ENCODE results near the gene MAGEC3. TPM values are rescaled to one million over a fixed set of nuclear protein-coding genes. Genes with fewer than 3 reads are reported as not detected.

The MAGEC3 gene
- total RNA-seq, 4 donors from 2014 or later: not detected

DNA sequence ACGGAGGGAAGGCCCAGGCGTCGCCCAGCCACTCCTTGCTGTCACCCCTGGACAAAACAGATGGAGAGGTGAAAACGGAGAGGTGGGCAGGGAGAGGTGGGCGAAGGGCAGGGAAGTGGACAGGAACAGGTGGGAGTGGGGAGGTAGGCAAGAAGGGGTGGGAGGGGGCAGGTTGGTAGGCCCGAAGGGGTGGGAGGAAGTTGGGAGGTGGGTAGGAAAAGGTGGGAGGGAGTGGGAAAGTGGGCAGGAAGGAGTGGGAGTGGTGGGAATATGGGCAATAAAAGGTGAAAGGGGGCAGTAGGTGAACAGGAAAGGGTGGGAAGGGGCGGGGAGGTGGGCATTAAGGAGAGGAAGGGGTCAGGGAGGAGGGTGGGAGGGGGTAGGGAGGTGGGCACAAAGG lies 56.6 kb downstream of the MAGEC3 start:
- no peak for DNase-seq (ENCODE audit: extremely low spot score)
- no peak overlapping the region for H3K4me3 ChIP-seq
- H3K36me3 ChIP-seq: no peaks in the 10 kb centered on the region
- intact Hi-C loops (cut with DNase I): no loop called here
- WGBS: 74% methylated on average over 7 of the region's 7 CpGs
- TF ChIP-seq CTCF (IDR thresholded peaks at IDR 0.05) (no peak), POLR2A (IDR thresholded peaks at IDR 0.05; ENCODE audit: low read depth) (no peak), POLR2AphosphoS5 (IDR thresholded peaks at IDR 0.05) (no peak)
- H3K27ac ChIP-seq (replicated peaks in 1 of 4): no peak overlapping the region
- H3K4me1 ChIP-seq: no peaks in the 10 kb centered on the region
- no peaks in the 10 kb centered on the region for H3K27me3 ChIP-seq
- no peaks in the 10 kb centered on the region for H3K9me3 ChIP-seq

DNA sequence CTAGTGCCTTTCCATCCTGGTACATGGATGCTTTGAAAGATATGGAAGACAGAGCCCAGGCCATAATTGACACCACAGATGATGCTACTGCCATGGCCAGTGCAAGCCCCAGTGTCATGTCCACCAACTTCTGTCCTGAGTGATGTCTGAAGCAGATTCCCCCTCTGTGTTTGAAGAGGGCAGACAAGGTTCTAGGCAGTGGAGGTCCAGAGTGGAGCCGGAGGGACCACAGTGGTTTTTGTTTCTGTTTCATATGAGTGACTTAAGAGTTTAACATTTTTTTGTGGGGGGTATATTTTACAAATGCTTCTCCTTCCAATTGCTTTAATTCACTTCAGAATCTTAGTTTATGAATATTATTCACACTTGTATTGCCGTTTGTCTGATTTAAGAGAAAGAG lies 59.6 kb downstream of the MAGEC3 start:
- DNase-seq (ENCODE audit: extremely low spot score): no peak
- no peaks in the 10 kb centered on the region for H3K4me1 ChIP-seq
- intact Hi-C loops (cut with DNase I): no loop called here
- 91% methylated on average over 2 of the region's 2 CpGs for WGBS
- no peaks in the 10 kb centered on the region for H3K9me3 ChIP-seq
- H3K4me3 ChIP-seq: no peak overlapping the region
- H3K27me3 ChIP-seq: no peaks in the 10 kb centered on the region
- no peak overlapping the region for H3K27ac ChIP-seq (replicated peaks in 1 of 4)
- TF ChIP-seq POLR2A (IDR thresholded peaks at IDR 0.05; ENCODE audit: low read depth) (no peak), POLR2AphosphoS5 (IDR thresholded peaks at IDR 0.05) (no peak), EP300 (IDR thresholded peaks at IDR 0.05) (no peak), CTCF (IDR thresholded peaks at IDR 0.05) (no peak)
- no peaks in the 10 kb centered on the region for H3K36me3 ChIP-seq

DNA sequence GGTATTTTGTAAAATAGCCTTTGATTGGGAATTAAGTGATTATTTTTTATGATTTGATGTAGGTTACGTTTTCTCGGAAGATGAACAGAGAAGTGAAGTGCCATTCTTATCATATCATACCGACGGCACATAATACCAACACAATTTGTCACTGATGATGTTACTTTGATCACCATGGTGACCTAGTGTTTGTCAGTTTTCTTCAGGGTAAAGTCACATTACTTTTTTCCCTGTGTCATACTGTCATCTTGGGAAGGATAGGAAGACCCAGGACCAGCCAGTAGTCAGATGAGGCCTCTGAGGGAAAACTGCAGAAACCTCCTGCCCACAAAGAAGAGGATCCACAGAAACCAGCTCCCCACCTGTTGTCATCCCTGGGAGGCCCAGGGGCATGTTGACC lies 64.2 kb downstream of the MAGEC3 start:
- no peaks in the 10 kb centered on the region for H3K4me1 ChIP-seq
- no peak for DNase-seq (ENCODE audit: extremely low spot score)
- TF ChIP-seq POLR2A (IDR thresholded peaks at IDR 0.05; ENCODE audit: low read depth): no peak
- no peak for TF ChIP-seq CTCF (IDR thresholded peaks at IDR 0.05)
- no peak for TF ChIP-seq POLR2AphosphoS5 (IDR thresholded peaks at IDR 0.05)
- no peak for TF ChIP-seq EP300 (IDR thresholded peaks at IDR 0.05)
- H3K36me3 ChIP-seq: no peaks in the 10 kb centered on the region
- 88% methylated on average over 4 of the region's 4 CpGs for WGBS
- no peaks in the 10 kb centered on the region for H3K9me3 ChIP-seq
- H3K27me3 ChIP-seq: no peaks in the 10 kb centered on the region
- H3K27ac ChIP-seq (replicated peaks in 1 of 4): no peak overlapping the region
- intact Hi-C loops (cut with DNase I): no loop called here
- H3K4me3 ChIP-seq: no peak overlapping the region

- no peak within 1 kb of the TSS for H3K27ac ChIP-seq (replicated peaks in 1 of 4)
- H3K4me3 ChIP-seq: no peak within 1 kb of the TSS
- TF ChIP-seq EP300 (IDR thresholded peaks at IDR 0.05) (no peak), CTCF (IDR thresholded peaks at IDR 0.05) (no peak), POLR2AphosphoS5 (IDR thresholded peaks at IDR 0.05) (no peak), POLR2A (IDR thresholded peaks at IDR 0.05; ENCODE audit: low read depth) (no peak)
- WGBS: 91% methylated on average over 22 of the region's 25 CpGs
- DNase-seq (ENCODE audit: extremely low spot score): no peak
- intact Hi-C loops (cut with DNase I): no loop called here
- no peaks in the 10 kb centered on the region for H3K9me3 ChIP-seq
- H3K36me3 ChIP-seq: no peaks in the 10 kb centered on the region
- no peaks in the 10 kb centered on the region for H3K27me3 ChIP-seq
- no peaks in the 10 kb centered on the region for H3K4me1 ChIP-seq
Observed at GRCh38 chrX:141903400-141904155, 65.5 kb downstream of the MAGEC3 start, which contains the start of gene MAGEC1. Gene MAGEC1, plus strand, starts transcription at chrX:141903894. Its CDS starts 1,179 bp downstream, at chrX:141905073.

GRCh38 chrX:141904262-141904661 lies 66.1 kb downstream of the MAGEC3 start:
- intact Hi-C loops (cut with DNase I): no loop called here
- no peaks in the 10 kb centered on the region for H3K9me3 ChIP-seq
- 80% methylated on average over 1 of the region's 6 CpGs for WGBS
- H3K36me3 ChIP-seq: no peaks in the 10 kb centered on the region
- no peak for TF ChIP-seq EP300 (IDR thresholded peaks at IDR 0.05)
- no peak for TF ChIP-seq POLR2A (IDR thresholded peaks at IDR 0.05; ENCODE audit: low read depth)
- TF ChIP-seq CTCF (IDR thresholded peaks at IDR 0.05): no peak
- TF ChIP-seq POLR2AphosphoS5 (IDR thresholded peaks at IDR 0.05): no peak
- no peak overlapping the region for H3K4me3 ChIP-seq
- no peak overlapping the region for H3K27ac ChIP-seq (replicated peaks in 1 of 4)
- no peaks in the 10 kb centered on the region for H3K27me3 ChIP-seq
- H3K4me1 ChIP-seq: no peaks in the 10 kb centered on the region
- DNase-seq (ENCODE audit: extremely low spot score): no peak
